ENCODE measurements around the gene SEC24D.

SEC24D gene

GRCh38 chr4:118683513-118683912, 152.4 kb downstream of the SEC24D start:
- no peak for TF ChIP-seq CTCF (IDR thresholded peaks at IDR 0.05)
- H3K9me3 ChIP-seq = no peaks in the 10 kb centered on the region
- peaks cover 7% of the 10 kb centered on the region for H3K36me3 ChIP-seq
- H3K27ac ChIP-seq = no peak overlapping the region
- peaks cover 13 to 15% of the 10 kb centered on the region in 2 experiments for H3K4me1 ChIP-seq (ENCODE audit: control insufficient read depth in 1 of 2, insufficient read depth in 1 of 2, low read depth in 1 of 2, low read length in 1 of 2)
- H3K27me3 ChIP-seq = no peaks in the 10 kb centered on the region
- H3K4me3 ChIP-seq (ENCODE audit: low read depth in 1 of 2, low read length in 1 of 2) = no peak overlapping the region

- Histone ChIP-seq H3K4me1 (ENCODE audit: control insufficient read depth in 1 of 2, insufficient read depth in 1 of 2, low read depth in 1 of 2, low read length in 1 of 2) (peaks cover 13 to 15% of the 10 kb centered on the region in 2 experiments), H3K9me3 (no peaks in the 10 kb centered on the region), H3K4me3 (ENCODE audit: low read depth in 1 of 2, low read length in 1 of 2) (no peak overlapping the region), H3K27ac (no peak overlapping the region), H3K27me3 (no peaks in the 10 kb centered on the region), H3K36me3 (peaks cover under 1% of the 10 kb centered on the region)
- TF ChIP-seq CTCF (IDR thresholded peaks at IDR 0.05) = no peak
These were observed 153.0 kb downstream of the SEC24D start for GRCh38 chr4:118682928-118683327.

GRCh38 chr4:118680808-118681207, 155.1 kb downstream of the SEC24D start:
- H3K9me3 ChIP-seq = no peaks in the 10 kb centered on the region
- TF ChIP-seq CTCF (IDR thresholded peaks at IDR 0.05) = no peak
- peaks cover under 1 to 7% of the 10 kb centered on the region in 2 experiments for H3K4me1 ChIP-seq (ENCODE audit: control insufficient read depth in 1 of 2, insufficient read depth in 1 of 2, low read depth in 1 of 2, low read length in 1 of 2)
- no peak overlapping the region for H3K27ac ChIP-seq
- H3K4me3 ChIP-seq (ENCODE audit: low read depth in 1 of 2, low read length in 1 of 2) = no peak overlapping the region
- H3K27me3 ChIP-seq = no peaks in the 10 kb centered on the region
- no peaks in the 10 kb centered on the region for H3K36me3 ChIP-seq

- H3K27ac ChIP-seq = no peak overlapping the region
- no peaks in the 10 kb centered on the region for H3K36me3 ChIP-seq
- H3K27me3 ChIP-seq = no peaks in the 10 kb centered on the region
- TF ChIP-seq CTCF (IDR thresholded peaks at IDR 0.05) = no peak
- H3K4me3 ChIP-seq (ENCODE audit: low read depth in 1 of 2, low read length in 1 of 2) = no peak overlapping the region
- H3K4me1 ChIP-seq (ENCODE audit: control insufficient read depth in 1 of 2, insufficient read depth in 1 of 2, low read depth in 1 of 2, low read length in 1 of 2) = no peaks in the 10 kb centered on the region
- H3K9me3 ChIP-seq = no peaks in the 10 kb centered on the region
These were observed 159.8 kb downstream of the SEC24D start for GRCh38 chr4:118676128-118676527.
